HEK293T (cell line): ENCODE measurements around the gene ZBTB4.

Experiments used
- CTCF ChIA-PET: fragments of 350-600 bp; formaldehyde crosslinking; extraction: SDS; loops from one replicate; lab custom pipeline; 2021; ENCODE audit warnings: antibody characterized with exemption, inconsistent platforms; lab: Yijun Ruan, JAX
- POLR2A ChIA-PET: fragments of 350-600 bp; formaldehyde crosslinking; extraction: SDS; loops from one replicate; lab custom pipeline; 2020; ENCODE audit warnings: antibody characterized with exemption, inconsistent platforms; lab: Yijun Ruan, JAX
- DNase-seq: peaks from one replicate; pipeline ENCODE4 v3.0.0; 2012; ENCODE audit warnings: mixed read lengths; ENCODE audit errors: extremely low spot score
- ARNT ChIP-seq: fragments of 450-650 bp; IDR thresholded peaks from 2 replicates; pipeline ENCODE4 v1.6.1; 2017; ENCODE audit warnings: mild to moderate bottlenecking
- BHLHE40 ChIP-seq: fragments of 450-650 bp; IDR thresholded peaks from 2 replicates; pipeline ENCODE4 v1.6.1; 2016; ENCODE audit warnings: mild to moderate bottlenecking, moderate library complexity, borderline replicate concordance
- CTBP1 ChIP-seq: fragments of 450-650 bp; IDR thresholded peaks from 2 replicates; pipeline ENCODE4 v1.6.1; 2016; ENCODE audit warnings: borderline replicate concordance
- ELF4 ChIP-seq: fragments of 450-650 bp; IDR thresholded peaks from 2 replicates; pipeline ENCODE4 v1.6.1; 2017; ENCODE audit warnings: antibody characterized with exemption
- FOXA1 ChIP-seq: fragments of 450-650 bp; IDR thresholded peaks from 2 replicates; pipeline ENCODE4 v1.6.1; 2016; ENCODE audit warnings: mild to moderate bottlenecking
- FOXK2 ChIP-seq: fragments of 450-650 bp; IDR thresholded peaks from 2 replicates; pipeline ENCODE4 v1.6.1; 2016; ENCODE audit warnings: mild to moderate bottlenecking
- FOXM1 ChIP-seq: fragments of 450-650 bp; IDR thresholded peaks from 2 replicates; pipeline ENCODE4 v1.6.1; 2017; ENCODE audit warnings: mild to moderate bottlenecking, borderline replicate concordance
- HDGF ChIP-seq: fragments of 450-650 bp; IDR thresholded peaks from 2 replicates; pipeline ENCODE4 v1.6.1; 2017; ENCODE audit warnings: antibody characterized with exemption, borderline replicate concordance
- L3MBTL2 ChIP-seq: fragments of 450-650 bp; conservative IDR thresholded peaks from 2 replicates; pipeline ENCODE4 v1.6.1; 2016; ENCODE audit warnings: mild to moderate bottlenecking
- LEF1 ChIP-seq: fragments of 450-650 bp; IDR thresholded peaks from 2 replicates; pipeline ENCODE4 v1.6.1; 2017; ENCODE audit warnings: mild to moderate bottlenecking, borderline replicate concordance
- NFRKB ChIP-seq: fragments of 450-650 bp; IDR thresholded peaks from 2 replicates; pipeline ENCODE4 v1.6.1; 2016; ENCODE audit warnings: mild to moderate bottlenecking, moderate library complexity
- PKNOX1 ChIP-seq: fragments of 450-650 bp; IDR thresholded peaks from 2 replicates; pipeline ENCODE4 v1.6.1; 2016
- SP1 ChIP-seq: fragments of 450-650 bp; IDR thresholded peaks from 2 replicates; pipeline ENCODE4 v1.6.1; 2017
- SUZ12 ChIP-seq: fragments of 450-650 bp; IDR thresholded peaks from 2 replicates; pipeline ENCODE4 v1.6.1; 2016; ENCODE audit warnings: mild to moderate bottlenecking
- TARDBP ChIP-seq: fragments of 450-650 bp; IDR thresholded peaks from 2 replicates; pipeline ENCODE4 v1.6.1; 2016
- ZNF384 ChIP-seq: fragments of 450-650 bp; IDR thresholded peaks from 2 replicates; pipeline ENCODE4 v1.6.1; 2016

The ZBTB4 gene

GRCh38 chr17:7426896-7427489 is 52.4 kb downstream of the ZBTB4 start:
- DNase-seq, result no peak
- ChIA-PET CTCF (no interaction called here), POLR2A (no interaction called here)
- TF ChIP-seq ARNT, result no peak

GRCh38 chr17:7426203-7426863 is 53.1 kb downstream of the ZBTB4 start:
- no peak for DNase-seq
- ChIA-PET CTCF (interaction anchor here (0.6 kb wide), 1 partner anchor 1592 kb away, joined by 3 read pairs; no protein-coding TSS in a partner anchor), POLR2A (no interaction called here)
- no peak for TF ChIP-seq TARDBP
- TF ChIP-seq FOXM1, result no peak
- TF ChIP-seq PKNOX1, result no peak
- no peak for TF ChIP-seq SP1
- TF ChIP-seq CTBP1, result no peak
- no peak for TF ChIP-seq ELF4
- no peak for TF ChIP-seq NFRKB
- no peak for TF ChIP-seq L3MBTL2
- TF ChIP-seq ZNF384, result no peak
- TF ChIP-seq FOXK2, result no peak
- TF ChIP-seq LEF1, result no peak
- no peak for TF ChIP-seq ARNT
- TF ChIP-seq HDGF, result no peak
- no peak for TF ChIP-seq SUZ12
- TF ChIP-seq BHLHE40, result no peak
- TF ChIP-seq FOXA1, result no peak

- ChIA-PET POLR2A (interaction anchor here (0.9 kb wide), 1 partner anchor 18 kb away, joined by 3 read pairs; no protein-coding TSS in a partner anchor), CTCF (interaction anchor here (0.6 kb wide), 1 partner anchor 1593 kb away, joined by 3 read pairs; no protein-coding TSS in a partner anchor)
- TF ChIP-seq LEF1, result no peak
- TF ChIP-seq TARDBP, result no peak
- no peak for TF ChIP-seq CTBP1
- no peak for TF ChIP-seq FOXM1
- no peak for TF ChIP-seq ELF4
- TF ChIP-seq FOXK2, result no peak
- no peak for TF ChIP-seq L3MBTL2
- TF ChIP-seq HDGF, result no peak
- TF ChIP-seq NFRKB, result no peak
- no peak for TF ChIP-seq ZNF384
- no peak for TF ChIP-seq FOXA1
- TF ChIP-seq SP1, result no peak
- no peak for TF ChIP-seq ARNT
- no peak for TF ChIP-seq SUZ12
- TF ChIP-seq PKNOX1, result no peak
- no peak for TF ChIP-seq BHLHE40
- no peak for DNase-seq
Measured at GRCh38 chr17:7425756-7426155, 53.7 kb downstream of the ZBTB4 start.

GRCh38 chr17:7425316-7425715 is 54.1 kb downstream of the ZBTB4 start, which contains the start of gene SPEM2:
Gene SPEM2 (plus strand): TSS chr17:7425616. CDS start chr17:7425689, 73 bp downstream.
- CTCF ChIA-PET, result interaction anchor here (0.6 kb wide), 1 partner anchor 1593 kb away, joined by 3 read pairs; no protein-coding TSS in a partner anchor
- TF ChIP-seq NFRKB (no peak), LEF1 (no peak), ARNT (no peak), FOXK2 (no peak), CTBP1 (no peak), SP1 (no peak), L3MBTL2 (no peak), FOXA1 (no peak), ELF4 (no peak), SUZ12 (no peak), FOXM1 (no peak), HDGF (no peak)
- no peak for DNase-seq
- POLR2A ChIA-PET, result interaction anchor here (0.9 kb wide), 1 partner anchor 19 kb away, joined by 3 read pairs; no protein-coding TSS in a partner anchor

GRCh38 chr17:7423679-7424078 is 55.8 kb downstream of the ZBTB4 start:
- POLR2A ChIA-PET, result no interaction called here
- no peak for DNase-seq
- TF ChIP-seq ZNF384, result no peak
- TF ChIP-seq L3MBTL2, result no peak
- TF ChIP-seq PKNOX1, result no peak
- TF ChIP-seq TARDBP, result no peak
- no peak for TF ChIP-seq FOXM1
- no peak for TF ChIP-seq ARNT
- no peak for TF ChIP-seq FOXK2
- TF ChIP-seq ELF4, result no peak
- no peak for TF ChIP-seq BHLHE40
- TF ChIP-seq LEF1, result no peak
- no peak for TF ChIP-seq FOXA1
- no peak for TF ChIP-seq SP1
- TF ChIP-seq HDGF, result no peak
- no peak for TF ChIP-seq NFRKB
- TF ChIP-seq SUZ12, result no peak
- no peak for TF ChIP-seq CTBP1
- CTCF ChIA-PET, result interaction anchor here (0.7 kb wide), 1 partner anchor 50 kb away, joined by 3 read pairs; no protein-coding TSS in a partner anchor
